Aorta (tissue), 5 donors: ENCODE measurements around the gene PGP. TPM values are rescaled to one million over a fixed set of nuclear protein-coding genes. Genes with fewer than 3 reads are reported as not detected.

ENCODE experiments used
- ATAC-seq: fragments of 200-7000 bp; cut with Tn5 transposase; one replicate; pipeline ENCODE4 v1.9.1; 2022; ENCODE audit warnings: moderate library complexity; ENCODE audit not compliant: low FRiP score
- DNase-seq, 2 donors: peaks; one replicate each; pipeline ENCODE4 v3.0.0-alpha.2; 2020
- H3K27ac ChIP-seq, 2 donors: one replicate each; pipeline ENCODE4 v1.5.1; 2013; ENCODE audit warnings: low read length in 2 of 2, mild to moderate bottlenecking in 2 of 2, moderate library complexity in 2 of 2, control low read depth in 1 of 2, inconsistent platforms in 1 of 2, low read depth in 1 of 2
- H3K27me3 ChIP-seq, 2 donors: one replicate each; pipeline ENCODE4 v1.6.1; 2013; ENCODE audit warnings: control low read depth in 1 of 2, low read length in 1 of 2, mild to moderate bottlenecking in 1 of 2, moderate library complexity in 1 of 2; ENCODE audit not compliant: insufficient read depth in 2 of 2, control insufficient read depth in 1 of 2
- H3K36me3 ChIP-seq, 2 donors: one replicate each; pipeline ENCODE4 v1.6.1; 2013; ENCODE audit warnings: control low read depth in 1 of 2, low read length in 1 of 2, mild to moderate bottlenecking in 1 of 2; ENCODE audit not compliant: insufficient read depth in 2 of 2, control insufficient read depth in 1 of 2
- H3K4me1 ChIP-seq, 2 donors: one replicate each; pipeline ENCODE4 v1.6.1; 2013; ENCODE audit warnings: low read length in 2 of 2, control low read depth in 1 of 2, mild to moderate bottlenecking in 1 of 2, moderate library complexity in 1 of 2; ENCODE audit not compliant: insufficient read depth in 2 of 2, control insufficient read depth in 1 of 2
- H3K4me3 ChIP-seq, 2 donors: one replicate each; pipeline ENCODE4 v1.5.1; 2013; ENCODE audit warnings: low read length in 2 of 2, control low read depth in 1 of 2, mild to moderate bottlenecking in 1 of 2
- H3K9me3 ChIP-seq: one replicate; pipeline ENCODE4 v1.6.1; 2013; ENCODE audit warnings: mild to moderate bottlenecking, low read length; ENCODE audit not compliant: control insufficient read depth
- WGBS, 2 donors: extraction: QIAGEN DNeasy Blood & Tissue Kit; methylation state at CpG; one replicate each; pipeline ENCODE4 v1.1.7; 2013; 5-methylcytosine and 5-hydroxymethylcytosine counted together
- intact Hi-C, 2 donors: fragments of 100-400 bp; cut with DNase I; formaldehyde crosslinking; loops; one replicate each; pipeline versions ENCODE4 v1.14.2 to v1.15.0; 2022
- polyA plus RNA-seq, 2 donors: library from polyadenylated mRNA; stranded (reverse); fragments of 200-250 nt; gene quantifications; one replicate each; pipeline ENCODE4 v1.2.3, GENCODE V29; 2013
- total RNA-seq, 2 donors: library from RNA; stranded (reverse); fragmentation: NEBNext Ultra II Directional; extraction: Animal tissue kit (Norgen Biotek cat#: 25700); gene quantifications; one replicate each; pipeline ENCODE4 v1.2.1, GENCODE V29; 2021
- donor health status: healthy with polysubstance abuse.
- donor health status: Bipolar disorder and iron deficiency.
- donor health status: DM: no; HTN: no; CAD: no.
- donor health status: DM: no; HTN: no; CAD: no.
- donor health status: DM: yes; HTN: yes; CAD: no.

The PGP gene
- total and polyA plus RNA-seq, 4 donors: 7.3 to 15.4 (median 9.0) TPM

GRCh38 chr16:2177561-2177960 is 37.1 kb downstream of the PGP start:
- no peaks in the 10 kb centered on the region for H3K9me3 ChIP-seq
- intact Hi-C loops: no loop called here
- WGBS, 2 donors: 92 to 96% methylated on average over 20 of the region's 20 CpGs
- no peak overlapping the region for H3K27ac ChIP-seq
- H3K4me1 ChIP-seq: no peaks in the 10 kb centered on the region
- DNase-seq: no peak
- no peaks in the 10 kb centered on the region for H3K27me3 ChIP-seq
- no peak for ATAC-seq
- no peak overlapping the region for H3K4me3 ChIP-seq
- peaks cover 0 to 12% of the 10 kb centered on the region in 2 donors for H3K36me3 ChIP-seq

- no peak for DNase-seq
- intact Hi-C loops: no loop called here
- Histone ChIP-seq H3K4me1 (no peaks in the 10 kb centered on the region), H3K4me3 (no peak overlapping the region), H3K36me3 (peaks cover 0 to 12% of the 10 kb centered on the region in 2 donors), H3K27ac (no peak overlapping the region), H3K27me3 (no peaks in the 10 kb centered on the region), H3K9me3 (no peaks in the 10 kb centered on the region)
- no peak for ATAC-seq
- WGBS, 2 donors: 90 to 91% methylated on average over 18 of the region's 18 CpGs
These were observed 37.5 kb downstream of the PGP start for GRCh38 chr16:2177101-2177500.

- DNase-seq (no peak), ATAC-seq (no peak)
- Histone ChIP-seq H3K27me3 (no peaks in the 10 kb centered on the region), H3K4me3 (no peak overlapping the region), H3K9me3 (no peaks in the 10 kb centered on the region), H3K27ac (no peak overlapping the region), H3K4me1 (no peaks in the 10 kb centered on the region), H3K36me3 (peaks cover 0 to 12% of the 10 kb centered on the region in 2 donors)
- 94 to 95% methylated on average over 23 of the region's 23 CpGs for WGBS, 2 donors
- intact Hi-C loops: no loop called here
These were observed 38.6 kb downstream of the PGP start for GRCh38 chr16:2176047-2176446.

- no peaks in the 10 kb centered on the region for H3K4me1 ChIP-seq
- no peaks in the 10 kb centered on the region for H3K27me3 ChIP-seq
- no peak overlapping the region for H3K4me3 ChIP-seq
- 91 to 92% methylated on average over 10 of the region's 10 CpGs for WGBS, 2 donors
- no peak for DNase-seq
- H3K9me3 ChIP-seq: no peaks in the 10 kb centered on the region
- no peak overlapping the region for H3K27ac ChIP-seq
- intact Hi-C loops: no loop called here
- peaks cover 0 to 12% of the 10 kb centered on the region in 2 donors for H3K36me3 ChIP-seq
- ATAC-seq: no peak
These were observed 39.2 kb downstream of the PGP start for GRCh38 chr16:2175454-2175853.

GRCh38 chr16:2174396-2175131 is 40.1 kb downstream of the PGP start:
- Histone ChIP-seq H3K27ac (no peak overlapping the region), H3K4me1 (no peaks in the 10 kb centered on the region), H3K36me3 (peaks cover 0 to 12% of the 10 kb centered on the region in 2 donors), H3K4me3 (no peak overlapping the region), H3K27me3 (no peaks in the 10 kb centered on the region), H3K9me3 (no peaks in the 10 kb centered on the region)
- WGBS, 2 donors: 88 to 89% methylated on average over 21 of the region's 21 CpGs
- ATAC-seq (no peak), DNase-seq (no peak)
- intact Hi-C loops: no loop called here

GRCh38 chr16:2173916-2174315 is 40.7 kb downstream of the PGP start:
- H3K4me3 ChIP-seq: no peak overlapping the region
- DNase-seq (no peak), ATAC-seq (no peak)
- no peak overlapping the region for H3K27ac ChIP-seq
- H3K4me1 ChIP-seq: no peaks in the 10 kb centered on the region
- WGBS, 2 donors: 85 to 93% methylated on average over 3 to 4 of the region's 4 CpGs
- intact Hi-C loops: no loop called here
- no peaks in the 10 kb centered on the region for H3K9me3 ChIP-seq
- H3K36me3 ChIP-seq: peaks cover 0 to 12% of the 10 kb centered on the region in 2 donors
- H3K27me3 ChIP-seq: no peaks in the 10 kb centered on the region

- H3K27ac ChIP-seq: no peak overlapping the region
- ATAC-seq (no peak), DNase-seq (no peak)
- WGBS, 2 donors: 87 to 94% methylated on average over 14 of the region's 14 CpGs
- H3K27me3 ChIP-seq: no peaks in the 10 kb centered on the region
- H3K4me1 ChIP-seq: no peaks in the 10 kb centered on the region
- no peak overlapping the region for H3K4me3 ChIP-seq
- no peaks in the 10 kb centered on the region for H3K9me3 ChIP-seq
- intact Hi-C loops: no loop called here
- peaks cover 0 to 12% of the 10 kb centered on the region in 2 donors for H3K36me3 ChIP-seq
These were observed 41.3 kb downstream of the PGP start for GRCh38 chr16:2173366-2173765.

- DNase-seq (no peak), ATAC-seq (no peak)
- peaks cover 0 to 14% of the 10 kb centered on the region in 2 donors for H3K36me3 ChIP-seq
- H3K27ac ChIP-seq: no peak overlapping the region
- H3K27me3 ChIP-seq: no peaks in the 10 kb centered on the region
- H3K4me3 ChIP-seq: no peak overlapping the region
- intact Hi-C loops: no loop called here
- 92 to 95% methylated on average over 29 of the region's 29 CpGs for WGBS, 2 donors
- H3K4me1 ChIP-seq: no peaks in the 10 kb centered on the region
- no peaks in the 10 kb centered on the region for H3K9me3 ChIP-seq
These were observed 41.8 kb downstream of the PGP start for GRCh38 chr16:2172688-2173335.

- 94 to 95% methylated on average over 28 of the region's 28 CpGs for WGBS, 2 donors
These were observed 43.0 kb downstream of the PGP start for GRCh38 chr16:2171601-2172178.

More at GRCh38 chr16:2171601-2172178, 43.0 kb downstream of the PGP start:
- Histone ChIP-seq H3K36me3 (peaks cover 0 to 12% of the 10 kb centered on the region in 2 donors), H3K4me1 (no peaks in the 10 kb centered on the region), H3K9me3 (no peaks in the 10 kb centered on the region), H3K27me3 (no peaks in the 10 kb centered on the region), H3K4me3 (no peak overlapping the region), H3K27ac (no peak overlapping the region)
- no peak for DNase-seq
- intact Hi-C loops: no loop called here
- ATAC-seq: no peak
